GM21825 (cell line): ENCODE results near the gene PAGE2B.
"Not testable (repeated sequence)": the region's sequence is repeated elsewhere in the genome, so short reads cannot be mapped to it uniquely, and the experiment has no call there.

Experiments used
- ATAC-seq: cut with Tn5 transposase; IDR thresholded peaks from one replicate; pipeline ENCODE4 v1.9.1; 2021; ENCODE audit warnings: mild to moderate bottlenecking, moderate library complexity; ENCODE audit not compliant: unreplicated experiment

Gene PAGE2B

DNA sequence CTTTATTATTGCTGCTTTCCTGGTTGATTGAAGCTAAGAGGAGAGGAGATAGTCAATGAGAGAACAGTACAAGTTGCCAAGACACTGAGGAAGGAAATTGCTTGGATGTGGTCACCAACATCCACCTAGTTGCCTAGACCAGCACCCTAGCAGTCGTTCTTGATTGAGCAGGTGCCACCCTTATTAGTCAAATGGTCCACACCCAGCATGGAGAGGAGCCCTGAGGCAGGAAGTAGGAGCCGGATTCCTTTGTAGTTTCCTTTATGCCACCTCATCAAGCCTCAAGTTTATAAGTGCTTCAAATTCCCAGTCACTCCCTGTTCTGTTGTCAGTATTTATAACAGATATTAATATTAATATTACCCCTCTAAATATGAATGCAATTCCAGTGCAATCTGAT, 33.1 kb downstream of the PAGE2B start:
- no peak for ATAC-seq

GRCh38 chrX:55109306-55109705, 34.5 kb downstream of the PAGE2B start:
- ATAC-seq: no peak

GRCh38 chrX:55111578-55112254, 36.9 kb downstream of the PAGE2B start:
- no peak for ATAC-seq

DNA sequence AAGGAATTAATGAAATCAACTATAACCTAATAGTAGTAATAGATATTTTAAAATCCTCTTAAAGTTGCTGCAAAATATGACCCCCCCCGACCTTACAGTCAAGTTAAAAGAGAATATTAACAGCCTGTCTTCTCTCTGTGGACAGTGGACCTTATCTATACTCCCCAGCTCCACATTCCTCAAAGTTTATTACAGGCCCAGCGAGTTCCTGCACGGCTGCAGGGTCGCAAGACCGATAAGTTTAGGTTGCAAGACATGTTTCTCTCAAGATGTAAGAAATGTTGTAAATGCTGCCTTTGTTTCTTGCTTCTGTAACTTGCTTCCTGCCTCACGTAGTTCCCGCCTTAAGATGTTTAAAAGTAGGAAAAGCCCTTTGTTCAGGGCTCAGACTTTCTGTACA, 41.8 kb downstream of the PAGE2B start:
- ATAC-seq: not testable (repeated sequence)

GRCh38 chrX:55118574-55118973, 43.7 kb downstream of the PAGE2B start:
- no peak for ATAC-seq

GRCh38 chrX:55119271-55119670, 44.4 kb downstream of the PAGE2B start:
- ATAC-seq: no peak

DNA sequence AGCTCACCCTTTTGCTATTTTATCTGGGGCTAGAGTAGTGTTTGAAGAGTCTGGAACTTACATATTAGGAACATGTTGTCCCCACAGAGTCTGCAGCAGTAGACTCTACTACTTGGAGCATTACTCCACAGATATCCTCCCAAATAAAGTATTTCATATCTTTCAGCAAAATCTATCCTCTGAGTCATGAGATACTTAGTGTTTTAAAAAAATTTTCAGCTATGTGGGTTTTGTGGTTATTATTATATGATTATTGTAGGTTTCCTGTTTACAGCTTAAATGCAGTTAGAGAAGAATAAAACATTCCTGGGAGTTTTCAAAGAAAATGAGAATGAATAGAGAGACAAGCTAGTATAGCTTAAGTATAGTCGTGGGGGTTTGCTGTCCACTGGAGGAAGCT, 44.9 kb downstream of the PAGE2B start:
- ATAC-seq: no peak

- ATAC-seq: no peak
Measured at GRCh38 chrX:55120761-55121358, 46.0 kb downstream of the PAGE2B start.

DNA sequence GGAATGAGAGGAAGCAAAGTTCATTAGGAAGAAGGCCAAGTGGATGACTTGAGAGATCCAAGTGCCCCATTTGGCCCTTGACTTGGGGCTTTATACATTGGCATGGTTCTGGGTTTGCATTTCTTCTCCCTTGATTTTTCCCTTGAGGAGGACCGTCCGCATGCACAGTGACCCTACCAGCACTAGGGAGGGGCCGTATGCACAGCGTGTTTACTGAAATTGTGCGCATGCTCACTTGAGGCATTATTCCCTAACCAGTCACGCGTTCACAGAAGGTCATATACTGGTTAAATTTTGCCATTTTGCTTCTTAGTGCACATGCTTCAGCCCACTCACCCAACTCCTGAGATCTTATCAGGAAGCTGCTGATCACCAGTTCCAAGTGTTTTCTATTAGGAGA, 49.1 kb downstream of the PAGE2B start:
- ATAC-seq: no peak

- ATAC-seq: no peak
Measured at GRCh38 chrX:55127692-55128091, 52.9 kb downstream of the PAGE2B start.
